Heart left ventricle (tissue), 13 donors: Measurements from ENCODE around the gene STAP1.

ENCODE experiments used
- POLR2A ChIP-seq, 2 donors: fragments of 450-650 bp; IDR thresholded peaks; one replicate each; pipeline ENCODE4 v1.6.1; 2017; ENCODE audit warnings: antibody characterized with exemption in 2 of 2, mild to moderate bottlenecking in 2 of 2, moderate library complexity in 2 of 2
- TF ChIP-seq, protein P1 (sequence below), 12 donors: fragments of 200-600 bp; sonication (generic) in 4 of 12; IDR thresholded peaks; one replicate each; pipeline versions ENCODE4 v1.5.0 to v1.8.0; 2018 to 2022; ENCODE audit warnings: antibody characterized with exemption in 12 of 12, mild to moderate bottlenecking in 5 of 12
- donor health status: ischemic (EF 13 %, LVEDD 7.1; RV severe dilation, severe dysfunction).
- donor health status: DM: no; HTN: yes; CAD: no.
- donor health status: DM: no; HTN: no; CAD: no.
- donor health status: ischemic (EF 25% LVEDD 6.9; RV normal size, moderate dysfunction).
- donor health status: ischemic (EF 25% LVEDD 5.7; RV mildly dilated, moderate dysfunction).
- donor health status: ischemic (EF 35%, LVEDD 5.7; RV mildly dilated, moderate dysfunction).
- donor health status: nonischemic (EF 11% LVEDD 7.7; RV severe dilation, severe dysfunction).
- donor health status: DM: yes; HTN: yes; CAD: no.
- donor health status: PGD.
- donor health status: ischemic (EF 29% LVEDD 5.4; RV normal size, mild dysfunction).
- donor health status: nonischemic (EF 23%, LVEDD 6.1; RV moderate dilation, normal function).

DNA sequence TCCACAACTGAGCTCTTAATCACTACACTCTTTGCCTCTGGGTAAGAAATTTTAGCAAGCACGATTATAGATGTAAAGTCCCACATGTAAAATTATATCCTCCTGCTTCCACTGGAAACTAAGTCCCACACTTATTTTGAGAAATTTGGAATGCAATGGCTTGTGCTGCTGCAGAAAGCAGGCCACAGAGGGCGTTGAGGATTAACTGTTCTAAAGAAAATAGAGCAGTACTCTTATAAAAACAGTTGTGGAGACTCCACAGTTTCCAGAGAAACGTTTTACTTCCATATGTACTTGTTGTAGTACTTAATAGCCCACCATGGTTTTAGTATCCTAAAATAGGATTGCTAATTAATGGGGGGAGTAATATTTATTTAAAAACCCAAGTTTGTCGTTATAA lies 11.6 kb upstream of the STAP1 start:
- TF ChIP-seq, protein P1, sequence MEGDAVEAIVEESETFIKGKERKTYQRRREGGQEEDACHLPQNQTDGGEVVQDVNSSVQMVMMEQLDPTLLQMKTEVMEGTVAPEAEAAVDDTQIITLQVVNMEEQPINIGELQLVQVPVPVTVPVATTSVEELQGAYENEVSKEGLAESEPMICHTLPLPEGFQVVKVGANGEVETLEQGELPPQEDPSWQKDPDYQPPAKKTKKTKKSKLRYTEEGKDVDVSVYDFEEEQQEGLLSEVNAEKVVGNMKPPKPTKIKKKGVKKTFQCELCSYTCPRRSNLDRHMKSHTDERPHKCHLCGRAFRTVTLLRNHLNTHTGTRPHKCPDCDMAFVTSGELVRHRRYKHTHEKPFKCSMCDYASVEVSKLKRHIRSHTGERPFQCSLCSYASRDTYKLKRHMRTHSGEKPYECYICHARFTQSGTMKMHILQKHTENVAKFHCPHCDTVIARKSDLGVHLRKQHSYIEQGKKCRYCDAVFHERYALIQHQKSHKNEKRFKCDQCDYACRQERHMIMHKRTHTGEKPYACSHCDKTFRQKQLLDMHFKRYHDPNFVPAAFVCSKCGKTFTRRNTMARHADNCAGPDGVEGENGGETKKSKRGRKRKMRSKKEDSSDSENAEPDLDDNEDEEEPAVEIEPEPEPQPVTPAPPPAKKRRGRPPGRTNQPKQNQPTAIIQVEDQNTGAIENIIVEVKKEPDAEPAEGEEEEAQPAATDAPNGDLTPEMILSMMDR (IDR thresholded peaks at IDR 0.05), result peak in 1 of 12 donors; percentile 22
- TF ChIP-seq POLR2A (IDR thresholded peaks at IDR 0.05), result no peak
